Measurements from ENCODE around the gene TMC4. TPM values are rescaled to one million over a fixed set of nuclear protein-coding genes. Genes with fewer than 3 reads are reported as not detected.

TMC4 gene
- total RNA-seq, 1 donor from 2014 or later: 0.97 TPM

DNA sequence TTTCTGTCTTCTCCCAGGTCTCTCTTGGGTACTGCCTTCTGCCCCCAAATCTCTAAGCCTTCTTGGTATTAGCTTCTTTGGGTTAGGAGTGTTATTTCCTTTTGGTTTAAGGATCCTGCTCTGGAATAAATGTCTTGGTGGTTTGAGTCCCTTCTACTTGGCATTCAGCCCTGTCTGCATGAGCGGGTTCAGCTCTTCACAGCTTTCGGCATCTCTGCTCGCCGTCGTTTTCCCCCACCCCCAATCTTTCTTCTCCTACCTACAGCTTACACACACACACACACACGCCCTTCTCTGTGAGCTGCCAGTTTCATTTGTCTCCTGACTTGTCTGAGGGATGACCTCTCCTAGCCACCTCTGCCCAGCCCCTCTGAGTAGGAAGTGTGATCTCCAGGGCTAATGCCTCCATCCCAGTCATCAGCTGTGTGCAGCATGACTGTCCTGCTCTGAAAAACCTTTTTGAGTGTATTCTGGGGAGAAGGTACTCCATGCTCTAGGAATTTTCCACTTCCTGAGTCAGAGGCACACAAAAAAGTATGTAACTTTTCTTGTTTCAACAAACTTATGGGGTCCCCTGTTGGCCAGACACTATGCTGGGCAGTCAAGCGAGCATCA is 30.7 kb downstream of the TMC4 start:
- intact Hi-C loops (cut with DNase I): no loop called here
- DNase-seq (ENCODE audit: missing footprints) (no peak), ATAC-seq (no peak)

DNA sequence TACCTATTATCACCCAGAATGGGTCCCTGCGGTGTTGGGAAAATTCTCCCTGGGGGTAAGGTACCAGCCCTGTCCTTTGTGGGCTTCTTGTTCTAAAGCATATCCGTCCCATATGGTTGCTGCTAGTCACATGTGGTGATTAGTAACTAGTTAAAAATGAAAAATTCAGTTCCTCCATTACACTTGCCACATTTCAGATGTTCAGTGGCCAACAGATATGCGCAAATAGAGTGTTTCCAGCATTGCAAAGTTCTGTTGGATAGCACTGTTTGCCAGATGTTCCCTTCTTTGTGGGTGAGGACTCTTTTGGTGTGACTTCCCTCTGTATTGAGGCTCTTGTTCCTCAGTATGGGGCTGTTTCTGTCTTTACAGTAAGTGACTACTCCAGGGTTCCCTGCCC is 31.6 kb downstream of the TMC4 start:
- ATAC-seq (no peak), DNase-seq (ENCODE audit: missing footprints) (no peak)
- intact Hi-C loops (cut with DNase I): no loop called here

DNA sequence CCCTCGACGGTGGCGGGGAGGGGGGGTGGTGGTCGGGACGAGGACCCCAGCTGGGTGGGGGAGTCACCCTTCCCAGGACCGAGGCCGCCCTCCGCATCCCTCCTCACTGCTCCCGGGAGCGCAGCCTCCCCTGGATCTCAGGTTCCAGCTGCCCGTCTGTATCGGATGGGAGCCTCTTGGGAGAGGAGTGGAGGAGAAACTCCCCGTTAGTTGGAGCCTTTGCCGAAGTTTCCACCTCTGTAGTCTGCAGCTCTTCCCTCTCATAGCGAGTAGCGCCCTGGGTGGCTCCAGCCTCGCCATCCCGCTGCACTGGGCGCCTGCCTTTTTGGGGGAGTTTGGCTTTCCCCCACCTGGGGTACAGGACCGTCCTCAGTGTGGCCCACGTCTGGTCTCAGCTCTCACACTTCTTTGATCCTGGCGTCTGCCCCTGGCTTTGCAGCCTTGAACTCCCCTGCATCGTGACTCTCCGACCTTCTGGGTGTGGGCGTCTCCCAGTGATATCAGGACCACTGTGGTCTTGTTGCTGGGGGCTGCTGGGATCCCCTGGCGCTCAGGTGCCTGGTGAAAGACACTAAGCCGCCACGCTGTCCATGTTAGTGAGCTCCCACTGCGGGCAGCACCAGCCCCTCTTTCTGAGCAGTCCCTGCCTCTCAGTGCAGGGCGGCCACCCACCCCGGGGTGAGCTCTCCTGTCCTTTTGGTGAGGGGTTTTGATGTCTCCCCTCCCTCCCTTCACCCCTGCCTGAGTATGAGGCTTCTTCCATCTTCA is 34.3 kb downstream of the TMC4 start:
- DNase-seq (ENCODE audit: missing footprints) (no peak), ATAC-seq (no peak)
- intact Hi-C loops (cut with DNase I): no loop called here

DNA sequence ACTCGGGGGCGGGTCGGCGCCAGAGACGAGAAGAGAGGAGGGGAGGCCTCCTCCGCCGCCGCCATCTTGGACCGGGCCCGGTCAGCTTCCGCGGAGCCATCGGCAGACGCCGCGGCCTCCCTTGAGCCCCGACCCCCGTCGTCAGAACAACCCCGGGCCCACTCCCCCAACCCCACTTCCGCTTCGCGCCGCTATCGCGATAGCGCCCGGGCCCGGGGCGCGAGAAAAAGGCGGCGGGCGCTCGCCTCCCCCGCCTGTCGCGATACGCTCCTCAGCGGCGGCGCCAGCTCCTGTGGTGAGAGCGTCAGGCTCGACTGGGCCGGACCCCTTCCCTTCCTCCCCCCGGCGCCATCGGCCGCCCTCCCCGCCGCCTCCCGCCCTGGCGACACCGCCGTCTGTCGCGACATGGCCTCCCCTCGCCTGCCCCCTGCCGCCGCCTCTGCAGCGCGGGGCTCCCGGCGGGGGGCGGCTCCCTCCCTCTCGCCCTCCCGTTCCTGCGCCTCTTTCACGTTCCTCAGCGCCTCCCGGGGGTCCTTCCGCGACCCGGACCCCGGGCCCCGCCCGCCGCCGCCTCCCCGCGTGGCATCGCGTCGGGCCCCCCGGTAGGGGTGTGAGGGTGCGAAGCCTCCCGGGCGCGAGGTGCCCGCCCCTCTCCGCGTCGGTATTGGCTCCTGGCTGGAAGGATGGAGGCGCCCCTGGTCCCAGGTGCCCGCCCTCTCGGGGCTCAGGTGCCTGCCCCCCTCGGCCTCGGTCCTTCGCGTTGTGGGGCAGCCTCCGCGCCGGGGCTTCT is 35.1 kb downstream of the TMC4 start, which contains the start of gene CNOT3:
Gene CNOT3, plus strand, starts transcription at position 64 of the 790 bp plus-strand sequence. CDS start 5,217 bp downstream, outside the sequence.
- intact Hi-C loops (cut with DNase I): loop anchor here (1.0 to 2.0 kb wide), 2 partner anchors 21 to 23 kb away; partner anchors contain the start of genes LENG1, PRPF31 and TFPT
- ATAC-seq (no peak), DNase-seq (ENCODE audit: missing footprints) (no peak)

DNA sequence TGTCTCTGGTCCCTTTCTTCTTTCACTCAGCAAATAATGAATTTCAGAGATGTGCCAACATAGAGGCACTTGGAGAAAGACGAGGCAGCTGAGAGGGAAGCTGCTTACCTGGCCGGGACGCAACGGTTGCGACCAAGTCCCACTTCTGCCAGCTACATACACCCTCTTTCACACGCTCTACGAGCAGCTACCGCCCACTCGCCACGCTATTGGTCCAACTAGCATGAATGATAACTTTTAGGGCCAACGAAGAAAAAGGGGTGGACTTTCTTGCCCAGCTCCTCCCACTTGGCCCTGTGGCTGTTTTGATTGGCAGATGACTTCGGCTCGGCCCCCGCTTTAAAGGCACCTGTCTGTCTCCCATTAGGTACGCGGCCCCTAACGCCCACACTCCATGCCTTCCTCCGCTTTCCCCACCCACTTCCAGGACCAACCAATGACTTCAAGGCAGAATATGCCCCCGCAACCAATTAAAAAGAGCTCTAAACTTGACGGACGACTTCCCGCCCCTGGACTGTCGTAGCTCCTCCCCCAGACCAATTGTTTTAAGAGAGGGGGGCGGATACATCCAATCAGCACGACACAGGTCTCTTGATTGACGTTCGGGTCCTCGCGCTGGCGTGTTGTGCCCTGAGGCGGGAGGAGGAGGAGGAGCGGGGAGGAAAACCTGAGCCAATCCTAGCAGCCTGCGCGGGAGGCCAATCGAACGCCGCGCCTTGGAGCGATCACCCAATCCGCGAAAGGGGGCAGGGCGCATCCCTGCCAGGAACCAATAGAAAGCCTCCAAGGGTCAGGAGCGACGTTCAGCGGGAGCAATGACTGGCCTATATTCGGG is 35.9 kb downstream of the TMC4 start:
- DNase-seq (ENCODE audit: missing footprints) (peak; percentile 99), ATAC-seq (peak; percentile 93)
- intact Hi-C loops (cut with DNase I): loop anchor here (1.0 to 2.0 kb wide), 2 partner anchors 22 kb away; partner anchors contain the start of genes LENG1, PRPF31 and TFPT

DNA sequence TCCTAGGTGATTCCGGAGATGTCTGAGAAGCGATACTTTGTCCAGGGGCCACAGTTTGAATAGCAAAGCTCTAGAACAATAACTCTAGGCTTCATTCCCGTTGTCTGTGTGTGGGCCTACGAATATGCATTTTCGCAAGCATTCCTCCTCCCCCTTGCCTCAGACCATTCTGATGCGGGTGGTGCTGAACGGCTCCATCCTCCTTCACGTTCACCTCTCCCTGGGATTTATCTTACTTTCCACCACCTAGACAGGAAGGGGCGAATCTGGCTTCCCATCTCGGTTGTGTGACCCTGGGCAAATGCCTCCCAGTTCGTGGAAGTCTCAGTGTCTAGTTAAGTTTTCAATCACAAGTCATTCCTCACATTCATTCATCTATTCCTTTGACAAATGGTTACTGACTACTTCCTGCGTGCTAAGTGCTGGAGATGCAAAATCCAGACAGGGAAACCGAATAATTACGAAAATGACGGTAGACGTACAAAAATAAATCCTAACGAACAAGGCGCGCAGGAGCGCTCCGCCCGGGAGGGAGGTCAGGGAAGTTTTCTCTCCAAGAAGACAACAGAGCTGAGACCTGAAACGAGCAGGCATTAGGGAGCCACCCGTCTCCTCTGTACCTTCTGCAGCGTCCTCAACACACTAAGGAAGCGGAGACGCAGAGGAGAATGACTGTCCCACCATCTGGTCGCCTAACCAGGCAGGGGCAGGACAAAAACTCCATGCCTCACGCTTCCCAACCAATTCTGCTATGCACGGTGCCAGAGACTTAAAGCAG is 36.7 kb downstream of the TMC4 start:
- DNase-seq (ENCODE audit: missing footprints) (peak; percentile 45), ATAC-seq (no peak)
- intact Hi-C loops (cut with DNase I): loop anchor here (2.0 kb wide), 1 partner anchor 21 kb away; the partner anchor contains the start of genes PRPF31 and TFPT

DNA sequence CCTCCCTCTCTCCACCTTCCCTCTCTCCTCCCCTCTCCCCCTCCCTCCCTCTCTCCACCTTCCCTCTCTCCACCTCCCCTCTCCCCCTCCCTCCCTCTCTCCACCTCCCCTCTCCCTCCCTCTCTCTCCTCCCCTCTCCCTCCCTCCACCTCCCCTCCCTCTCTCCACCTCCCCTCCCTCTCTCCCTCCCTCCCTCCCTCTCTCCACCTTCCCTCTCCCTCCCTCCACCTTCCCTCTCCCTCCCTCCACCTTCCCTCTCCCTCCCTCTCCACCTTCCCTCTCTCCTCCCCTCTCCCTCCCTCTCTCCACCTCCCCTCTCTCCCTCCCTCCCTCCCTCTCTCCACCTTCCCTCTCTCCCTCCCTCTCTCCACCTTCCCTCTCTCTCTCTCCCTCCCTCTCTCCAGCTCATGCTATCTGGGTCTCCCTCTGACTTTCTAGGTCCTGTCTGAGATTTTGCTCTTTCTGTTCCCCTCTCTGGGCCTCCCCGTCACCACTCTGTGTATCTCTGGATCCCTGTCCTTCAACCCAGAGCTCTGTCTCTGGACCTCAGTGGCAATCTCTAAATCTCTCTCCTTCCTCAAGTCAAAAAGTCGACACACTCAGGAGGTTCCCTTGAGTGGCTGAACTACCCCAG is 38.9 kb downstream of the TMC4 start:
- DNase-seq (ENCODE audit: missing footprints) (peak; percentile 4), ATAC-seq (no peak)
- intact Hi-C loops (cut with DNase I): no loop called here

DNA sequence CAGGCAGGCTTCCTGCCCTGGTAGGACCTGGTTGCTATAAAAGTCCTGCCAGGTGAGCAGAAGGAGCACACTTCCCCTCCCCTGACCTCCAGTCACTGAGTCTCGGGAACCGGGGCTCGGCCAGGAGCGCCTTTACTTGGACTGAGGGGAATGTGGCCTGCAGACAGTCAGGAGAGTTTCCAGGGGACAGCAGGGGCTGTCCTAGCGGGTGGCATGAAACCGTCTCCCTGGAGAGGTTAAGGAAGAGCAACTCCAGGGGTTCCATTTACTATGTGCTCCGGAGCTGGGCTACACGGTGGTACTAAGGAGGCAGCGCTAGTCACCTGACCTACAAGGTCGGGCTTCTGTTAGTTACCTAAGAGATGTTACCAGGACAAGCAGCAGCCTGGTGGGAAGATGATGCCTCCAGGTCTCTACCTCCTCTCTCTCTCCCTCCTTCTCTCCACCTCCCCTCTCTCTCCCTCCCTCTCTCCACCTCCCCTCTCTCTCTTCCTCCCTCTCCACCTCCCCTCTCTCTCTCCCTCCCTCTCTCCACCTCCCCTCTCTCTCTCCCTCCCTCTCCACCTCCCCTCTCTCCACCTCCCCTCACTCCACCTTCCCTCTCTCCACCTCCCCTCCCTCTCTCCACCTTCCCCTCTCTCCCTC is 39.5 kb downstream of the TMC4 start:
- DNase-seq (ENCODE audit: missing footprints) (no peak), ATAC-seq (no peak)
- intact Hi-C loops (cut with DNase I): no loop called here

DNA sequence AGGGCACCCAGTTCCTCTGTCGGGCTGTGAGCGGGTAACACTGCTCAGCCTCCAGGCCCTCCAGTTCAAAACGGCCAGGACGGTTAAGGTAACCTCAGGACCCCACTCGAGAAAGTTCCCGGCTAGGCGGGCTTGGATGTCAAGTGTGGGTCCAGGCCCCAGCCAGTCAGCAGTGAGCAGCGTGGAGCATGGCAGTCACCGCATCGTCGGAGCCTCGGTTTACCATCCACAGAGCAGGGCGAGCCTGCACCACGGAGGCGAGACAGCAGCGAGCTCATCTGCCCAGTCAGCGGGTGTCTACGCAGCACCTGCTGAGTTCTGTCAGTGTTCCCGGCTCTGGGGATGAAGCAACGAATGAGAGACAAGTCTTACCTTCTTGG is 43.4 kb downstream of the TMC4 start:
- ATAC-seq (no peak), DNase-seq (ENCODE audit: missing footprints) (no peak)
- intact Hi-C loops (cut with DNase I): no loop called here

DNA sequence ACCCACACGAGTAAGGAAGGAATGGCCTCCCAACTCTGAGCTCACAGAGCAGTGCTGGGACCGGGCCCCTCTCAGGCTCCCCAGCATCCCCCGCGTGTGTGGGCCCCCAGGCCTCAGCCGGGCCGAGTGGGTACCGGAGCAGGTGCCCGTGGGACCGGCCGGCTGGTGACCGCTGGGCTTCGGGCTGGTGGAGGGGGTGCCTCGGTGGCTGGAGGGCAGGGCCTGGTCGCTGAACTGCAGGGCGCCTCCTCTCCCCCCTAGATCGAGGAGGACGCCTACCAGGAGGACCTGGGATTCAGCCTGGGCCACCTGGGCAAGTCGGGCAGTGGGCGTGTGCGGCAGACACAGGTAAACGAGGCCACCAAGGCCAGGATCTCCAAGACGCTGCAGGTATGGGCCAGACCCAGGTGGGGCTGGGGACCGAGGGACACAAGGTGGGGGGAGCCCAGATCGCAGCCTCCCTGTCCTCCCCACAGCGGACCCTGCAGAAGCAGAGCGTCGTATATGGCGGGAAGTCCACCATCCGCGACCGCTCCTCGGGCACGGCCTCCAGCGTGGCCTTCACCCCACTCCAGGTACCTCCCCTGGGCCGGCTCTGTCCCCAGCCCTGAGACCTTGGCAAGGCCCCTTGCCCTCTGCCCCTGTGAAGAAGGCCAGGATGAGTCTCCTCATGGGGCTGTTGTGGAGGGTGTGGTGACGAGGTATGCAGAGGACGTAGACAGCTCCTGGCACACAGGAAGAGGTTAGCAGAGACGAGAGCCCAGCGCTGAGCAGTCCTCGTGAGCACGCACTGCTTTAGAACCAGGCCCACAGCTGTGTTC is 44.0 kb downstream of the TMC4 start:
- ATAC-seq: no peak

DNA sequence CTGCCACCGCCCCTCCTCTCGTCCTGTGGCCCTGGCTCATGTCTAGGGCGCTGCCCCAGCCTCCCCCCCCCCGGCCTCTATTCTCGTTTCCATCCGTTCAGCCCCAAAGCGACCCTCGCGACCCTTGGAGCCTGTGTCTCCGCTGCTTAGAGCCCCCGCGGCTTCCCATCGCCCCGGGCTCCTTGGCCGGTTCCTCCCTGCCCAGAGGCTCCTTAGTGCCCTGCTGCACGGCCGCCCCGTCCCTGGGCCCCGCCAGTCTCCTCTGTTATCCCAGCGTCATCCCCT is 44.6 kb downstream of the TMC4 start:
- ATAC-seq (no peak), DNase-seq (ENCODE audit: missing footprints) (no peak)
- intact Hi-C loops (cut with DNase I): no loop called here

More for the DNA sequence above, 44.0 kb downstream of the TMC4 start:
- intact Hi-C loops (cut with DNase I): no loop called here
- no peak for DNase-seq (ENCODE audit: missing footprints)

DNA sequence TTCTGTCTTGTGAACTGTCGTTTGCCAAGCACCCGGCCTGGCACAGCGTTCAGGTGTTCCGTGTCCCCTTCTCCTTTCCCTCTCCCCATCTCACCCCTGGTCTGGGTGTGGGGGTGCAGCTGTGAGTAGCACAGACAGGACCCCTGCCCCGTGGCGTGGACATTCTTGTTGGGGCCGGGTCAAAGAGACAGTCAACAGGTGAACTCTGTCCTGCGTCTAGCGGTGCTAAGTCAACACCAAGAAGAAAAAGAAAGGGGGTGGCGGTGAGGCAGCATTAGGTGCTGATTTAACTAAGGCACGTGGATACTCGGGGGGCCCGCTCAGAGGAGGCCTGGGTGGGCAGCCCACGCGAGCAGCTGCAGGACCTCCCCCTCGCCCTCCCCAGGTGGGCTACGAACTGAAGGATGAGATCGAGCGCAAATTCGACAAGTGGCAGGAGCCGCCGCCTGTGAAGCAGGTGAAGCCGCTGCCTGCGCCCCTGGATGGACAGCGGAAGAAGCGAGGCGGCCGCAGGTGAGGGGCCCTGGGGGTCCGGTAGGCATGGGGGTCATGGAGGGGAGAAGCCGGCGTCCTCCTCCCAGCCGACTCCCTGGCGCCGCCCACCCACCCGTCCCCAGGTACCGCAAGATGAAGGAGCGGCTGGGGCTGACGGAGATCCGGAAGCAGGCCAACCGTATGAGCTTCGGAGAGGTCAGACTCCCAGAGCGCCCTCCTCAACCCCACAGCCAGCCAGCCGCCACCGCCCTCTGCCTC is 45.1 kb downstream of the TMC4 start:
- DNase-seq (ENCODE audit: missing footprints) (no peak), ATAC-seq (no peak)
- intact Hi-C loops (cut with DNase I): no loop called here

DNA sequence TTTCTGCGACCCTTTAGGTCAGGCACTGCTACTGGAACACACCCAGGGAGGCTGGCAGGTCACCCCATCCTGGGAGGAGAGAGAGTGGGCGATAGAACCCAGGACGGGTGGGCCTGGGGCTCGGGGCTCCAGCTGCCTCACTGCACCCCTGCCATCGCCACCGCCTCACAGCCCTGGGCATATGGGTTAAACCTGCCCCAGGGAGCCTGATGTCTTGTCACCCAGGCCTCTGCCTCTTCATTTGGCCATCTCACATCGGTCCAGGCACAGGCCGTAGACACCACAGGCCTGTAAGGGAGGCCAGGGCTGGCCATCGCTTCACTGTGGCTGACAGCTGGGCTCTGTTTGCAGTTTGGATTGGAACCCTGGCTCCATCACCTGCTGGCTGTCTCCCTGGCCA is 47.2 kb downstream of the TMC4 start:
- intact Hi-C loops (cut with DNase I): no loop called here
- DNase-seq (ENCODE audit: missing footprints) (no peak), ATAC-seq (no peak)

DNA sequence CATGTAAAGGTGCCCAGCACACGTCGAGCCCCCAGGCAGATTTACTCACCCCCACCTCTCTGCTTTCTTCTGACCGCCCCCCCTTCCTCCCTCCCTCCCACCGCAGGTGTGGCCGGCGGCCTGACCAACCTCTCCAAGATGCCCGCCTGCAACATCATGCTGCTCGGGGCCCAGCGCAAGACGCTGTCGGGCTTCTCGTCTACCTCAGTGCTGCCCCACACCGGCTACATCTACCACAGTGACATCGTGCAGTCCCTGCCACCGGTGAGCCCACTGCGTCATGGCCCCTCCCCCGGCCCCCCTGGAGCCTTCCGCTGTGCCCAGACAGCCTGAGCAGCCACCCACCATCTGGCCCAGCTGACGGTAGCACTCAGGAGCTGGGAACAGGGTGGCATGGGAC is 48.6 kb downstream of the TMC4 start:
- ATAC-seq (no peak), DNase-seq (ENCODE audit: missing footprints) (no peak)
- intact Hi-C loops (cut with DNase I): no loop called here

DNA sequence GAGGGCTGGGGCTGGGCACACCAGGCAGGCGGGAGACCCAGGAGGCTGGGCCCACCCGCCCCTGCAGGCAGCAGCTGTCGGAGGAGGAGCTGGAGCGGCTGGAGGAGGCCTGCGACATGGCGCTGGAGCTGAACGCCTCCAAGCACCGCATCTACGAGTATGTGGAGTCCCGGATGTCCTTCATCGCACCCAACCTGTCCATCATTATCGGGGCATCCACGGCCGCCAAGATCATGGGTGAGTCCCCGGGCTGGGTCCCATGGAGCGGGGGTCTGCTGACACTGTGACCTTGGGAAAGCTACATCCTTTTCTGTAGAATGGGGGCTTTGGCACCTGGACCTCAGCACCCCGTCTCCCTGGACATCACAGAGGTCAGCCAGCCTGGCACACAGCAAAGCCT is 49.3 kb downstream of the TMC4 start:
- no peak for DNase-seq (ENCODE audit: missing footprints)
- intact Hi-C loops (cut with DNase I): no loop called here
- ATAC-seq: no peak

DNA sequence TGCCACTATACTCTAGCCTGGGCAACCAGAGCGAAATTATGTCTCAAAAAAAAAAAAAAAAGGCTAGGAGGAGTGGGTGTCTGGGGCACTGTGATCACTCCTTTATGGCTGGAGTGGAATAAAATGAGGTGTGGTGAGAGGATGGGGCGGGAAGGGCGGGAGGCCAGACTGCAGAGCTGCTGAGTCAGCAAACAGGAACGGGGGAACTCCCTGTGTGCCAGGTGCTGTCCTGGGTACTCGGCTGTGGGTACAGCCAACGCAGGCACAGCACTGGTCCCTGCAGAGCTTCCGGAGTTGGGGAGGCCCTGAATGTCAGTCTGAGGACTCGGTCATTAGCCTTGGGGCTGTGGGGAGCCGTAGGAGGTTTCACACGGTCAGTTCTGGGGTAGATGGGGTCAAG is 51.7 kb downstream of the TMC4 start:
- intact Hi-C loops (cut with DNase I): no loop called here
- ATAC-seq (no peak), DNase-seq (ENCODE audit: missing footprints) (no peak)

All from Right ventricle myocardium inferior (tissue), 1 donor.